AG08395 (cell line): ENCODE results near the gene BTNL9.
"Not testable (repeated sequence)": the region's sequence is repeated elsewhere in the genome, so short reads cannot be mapped to it uniquely, and the experiment has no call there.

Experiments used
- DNase-seq: peaks from one replicate; pipeline ENCODE4 v3.0.0; 2012; ENCODE audit warnings: mixed read lengths, low spot score

The BTNL9 gene

GRCh38 chr5:181062631-181063030, 22.6 kb downstream of the BTNL9 start:
- DNase-seq = no peak

GRCh38 chr5:181063514-181063913, 23.4 kb downstream of the BTNL9 start:
- no peak for DNase-seq

GRCh38 chr5:181064987-181065386, 24.9 kb downstream of the BTNL9 start:
- DNase-seq = no peak

- DNase-seq = no peak
Observed at GRCh38 chr5:181069767-181070491, 29.9 kb downstream of the BTNL9 start.

GRCh38 chr5:181070523-181070922, 30.5 kb downstream of the BTNL9 start:
- DNase-seq = no peak

GRCh38 chr5:181071257-181071656, 31.2 kb downstream of the BTNL9 start:
- DNase-seq = no peak

- DNase-seq = no peak
Observed at GRCh38 chr5:181076920-181077319, 36.9 kb downstream of the BTNL9 start.

- no peak for DNase-seq
Observed at GRCh38 chr5:181081989-181082388, 41.9 kb downstream of the BTNL9 start.

GRCh38 chr5:181084621-181085195, 44.6 kb downstream of the BTNL9 start:
- DNase-seq = no peak

- DNase-seq = no peak
Observed at GRCh38 chr5:181086026-181086883, 46.2 kb downstream of the BTNL9 start.

GRCh38 chr5:181086884-181087205, 46.8 kb downstream of the BTNL9 start:
- no peak for DNase-seq

GRCh38 chr5:181087309-181087708, 47.2 kb downstream of the BTNL9 start:
- no peak for DNase-seq

GRCh38 chr5:181088289-181088688, 48.2 kb downstream of the BTNL9 start:
- DNase-seq = peak; percentile 35

GRCh38 chr5:181092428-181092827, 52.4 kb downstream of the BTNL9 start:
- DNase-seq = no peak

- DNase-seq = not testable (repeated sequence)
Observed at GRCh38 chr5:181095162-181095561, 55.1 kb downstream of the BTNL9 start.

- not testable (repeated sequence) for DNase-seq
Observed at GRCh38 chr5:181096721-181097382, 56.8 kb downstream of the BTNL9 start.

- not testable (repeated sequence) for DNase-seq
Observed at GRCh38 chr5:181097383-181097753, 57.3 kb downstream of the BTNL9 start.

- DNase-seq = not testable (repeated sequence)
Observed at GRCh38 chr5:181097759-181098491, 57.9 kb downstream of the BTNL9 start.

- no peak for DNase-seq
Observed at GRCh38 chr5:181098762-181099601, 58.9 kb downstream of the BTNL9 start.

- DNase-seq = no peak
Observed at GRCh38 chr5:181099602-181100086, 59.6 kb downstream of the BTNL9 start.
